Activated naive CD8-positive, alpha-beta T cell treated with anti-CD3 and anti-CD28 coated beads, Interleukin-2, amount 50 U/mL, for 24 hours (primary cell): ENCODE measurements around the gene TTC7B.

Source experiments
- ATAC-seq: fragments of 150-1000 bp; cut with Tn5 transposase; one replicate; pipeline ENCODE4 v1.10.0; 2021
- DNase-seq: peaks from one replicate; pipeline ENCODE4 v3.0.0; 2021
- H3K27ac Mint-ChIP-seq: one replicate; pipeline ENCODE4 v1.8.0; 2021; ENCODE audit warnings: mild to moderate bottlenecking, mixed read lengths
- H3K27me3 Mint-ChIP-seq: one replicate; pipeline ENCODE4 v1.8.0; 2021; ENCODE audit warnings: mixed read lengths
- H3K36me3 Mint-ChIP-seq: one replicate; pipeline ENCODE4 v1.8.0; 2021; ENCODE audit warnings: low read depth, mixed read lengths
- H3K4me1 Mint-ChIP-seq: one replicate; pipeline ENCODE4 v1.8.0; 2021; ENCODE audit warnings: mixed read lengths
- H3K4me3 Mint-ChIP-seq: one replicate; pipeline ENCODE4 v1.8.0; 2021; ENCODE audit warnings: mild to moderate bottlenecking, moderate library complexity, mixed read lengths
- H3K9me3 Mint-ChIP-seq: one replicate; pipeline ENCODE4 v1.8.0; 2021; ENCODE audit warnings: mixed read lengths

TTC7B gene

GRCh38 chr14:90539996-90540395, 276.2 kb downstream of the TTC7B start:
- Mint-ChIP-seq H3K4me3 (no peak overlapping the region), H3K27me3 (no peaks in the 10 kb centered on the region), H3K36me3 (no peaks in the 10 kb centered on the region), H3K4me1 (no peaks in the 10 kb centered on the region), H3K9me3 (no peaks in the 10 kb centered on the region), H3K27ac (no peak overlapping the region)
- DNase-seq (no peak), ATAC-seq (no peak)

GRCh38 chr14:90539496-90539775, 276.8 kb downstream of the TTC7B start:
- Mint-ChIP-seq H3K27ac (no peak overlapping the region), H3K27me3 (no peaks in the 10 kb centered on the region), H3K9me3 (no peaks in the 10 kb centered on the region), H3K4me1 (no peaks in the 10 kb centered on the region), H3K4me3 (no peak overlapping the region), H3K36me3 (no peaks in the 10 kb centered on the region)
- ATAC-seq (no peak), DNase-seq (no peak)

- no peaks in the 10 kb centered on the region for H3K9me3 Mint-ChIP-seq
- DNase-seq: no peak
- H3K4me3 Mint-ChIP-seq: no peak overlapping the region
- H3K36me3 Mint-ChIP-seq: no peaks in the 10 kb centered on the region
- no peak for ATAC-seq
- peaks cover 2% of the 10 kb centered on the region for H3K4me1 Mint-ChIP-seq
- H3K27ac Mint-ChIP-seq: no peak overlapping the region
- H3K27me3 Mint-ChIP-seq: no peaks in the 10 kb centered on the region
Measured at GRCh38 chr14:90538716-90539495, 277.3 kb downstream of the TTC7B start.

- ATAC-seq (no peak), DNase-seq (no peak)
- no peak overlapping the region for H3K4me3 Mint-ChIP-seq
- H3K36me3 Mint-ChIP-seq: no peaks in the 10 kb centered on the region
- H3K9me3 Mint-ChIP-seq: no peaks in the 10 kb centered on the region
- no peak overlapping the region for H3K27ac Mint-ChIP-seq
- H3K4me1 Mint-ChIP-seq: peaks cover 2% of the 10 kb centered on the region
- no peaks in the 10 kb centered on the region for H3K27me3 Mint-ChIP-seq
Measured at GRCh38 chr14:90538095-90538494, 278.1 kb downstream of the TTC7B start.

- ATAC-seq (no peak), DNase-seq (no peak)
- Mint-ChIP-seq H3K4me1 (peaks cover 2% of the 10 kb centered on the region), H3K4me3 (no peak overlapping the region), H3K27me3 (no peaks in the 10 kb centered on the region), H3K36me3 (no peaks in the 10 kb centered on the region), H3K27ac (no peak overlapping the region), H3K9me3 (no peaks in the 10 kb centered on the region)
Measured at GRCh38 chr14:90536511-90537191, 279.6 kb downstream of the TTC7B start.

- H3K9me3 Mint-ChIP-seq: no peaks in the 10 kb centered on the region
- peaks cover 2% of the 10 kb centered on the region for H3K4me1 Mint-ChIP-seq
- no peak overlapping the region for H3K27ac Mint-ChIP-seq
- H3K4me3 Mint-ChIP-seq: no peak overlapping the region
- DNase-seq (no peak), ATAC-seq (no peak)
- no peaks in the 10 kb centered on the region for H3K27me3 Mint-ChIP-seq
- no peaks in the 10 kb centered on the region for H3K36me3 Mint-ChIP-seq
Measured at GRCh38 chr14:90536092-90536491, 280.1 kb downstream of the TTC7B start.

- DNase-seq (no peak), ATAC-seq (no peak)
- Mint-ChIP-seq H3K9me3 (no peaks in the 10 kb centered on the region), H3K27ac (no peak overlapping the region), H3K4me1 (peaks cover 2% of the 10 kb centered on the region), H3K4me3 (no peak overlapping the region), H3K27me3 (no peaks in the 10 kb centered on the region), H3K36me3 (no peaks in the 10 kb centered on the region)
Measured at GRCh38 chr14:90535556-90536090, 280.6 kb downstream of the TTC7B start.

- H3K4me3 Mint-ChIP-seq: no peak overlapping the region
- no peak overlapping the region for H3K27ac Mint-ChIP-seq
- H3K36me3 Mint-ChIP-seq: no peaks in the 10 kb centered on the region
- no peak for ATAC-seq
- H3K9me3 Mint-ChIP-seq: no peaks in the 10 kb centered on the region
- DNase-seq: no peak
- H3K4me1 Mint-ChIP-seq: peaks cover 2% of the 10 kb centered on the region
- H3K27me3 Mint-ChIP-seq: no peaks in the 10 kb centered on the region
Measured at GRCh38 chr14:90534838-90535555, 281.2 kb downstream of the TTC7B start.

- no peak for ATAC-seq
- peaks cover 2% of the 10 kb centered on the region for H3K4me1 Mint-ChIP-seq
- H3K27ac Mint-ChIP-seq: no peak overlapping the region
- DNase-seq: no peak
- no peaks in the 10 kb centered on the region for H3K9me3 Mint-ChIP-seq
- H3K4me3 Mint-ChIP-seq: no peak overlapping the region
- no peaks in the 10 kb centered on the region for H3K27me3 Mint-ChIP-seq
- no peaks in the 10 kb centered on the region for H3K36me3 Mint-ChIP-seq
Measured at GRCh38 chr14:90534091-90534837, 282.0 kb downstream of the TTC7B start.

- ATAC-seq (no peak), DNase-seq (no peak)
- Mint-ChIP-seq H3K4me1 (peaks cover 2% of the 10 kb centered on the region), H3K9me3 (no peaks in the 10 kb centered on the region), H3K27me3 (peaks cover 3% of the 10 kb centered on the region), H3K27ac (no peak overlapping the region), H3K4me3 (no peak overlapping the region), H3K36me3 (peaks cover 1% of the 10 kb centered on the region)
Measured at GRCh38 chr14:90533591-90534021, 282.6 kb downstream of the TTC7B start.

- H3K27me3 Mint-ChIP-seq: peaks cover 7% of the 10 kb centered on the region
- no peaks in the 10 kb centered on the region for H3K9me3 Mint-ChIP-seq
- H3K4me3 Mint-ChIP-seq: no peak overlapping the region
- no peak for ATAC-seq
- H3K4me1 Mint-ChIP-seq: peaks cover 2% of the 10 kb centered on the region
- no peak overlapping the region for H3K27ac Mint-ChIP-seq
- no peak for DNase-seq
- peaks cover 3% of the 10 kb centered on the region for H3K36me3 Mint-ChIP-seq
Measured at GRCh38 chr14:90532826-90533525, 283.3 kb downstream of the TTC7B start.

GRCh38 chr14:90531497-90531896, 284.7 kb downstream of the TTC7B start:
- Mint-ChIP-seq H3K27me3 (peaks cover 8% of the 10 kb centered on the region), H3K27ac (no peak overlapping the region), H3K36me3 (peaks cover 8% of the 10 kb centered on the region), H3K4me1 (peaks cover 2% of the 10 kb centered on the region), H3K9me3 (peaks cover 9% of the 10 kb centered on the region), H3K4me3 (no peak overlapping the region)
- DNase-seq (no peak), ATAC-seq (no peak)

- peaks cover 16% of the 10 kb centered on the region for H3K9me3 Mint-ChIP-seq
- H3K27ac Mint-ChIP-seq: no peak overlapping the region
- H3K27me3 Mint-ChIP-seq: peaks cover 8% of the 10 kb centered on the region
- H3K4me1 Mint-ChIP-seq: peaks cover 2% of the 10 kb centered on the region
- ATAC-seq (no peak), DNase-seq (no peak)
- H3K36me3 Mint-ChIP-seq: peaks cover 8% of the 10 kb centered on the region
- H3K4me3 Mint-ChIP-seq: no peak overlapping the region
Measured at GRCh38 chr14:90530523-90530922, 285.7 kb downstream of the TTC7B start.

- Mint-ChIP-seq H3K4me1 (no peaks in the 10 kb centered on the region), H3K27ac (no peak overlapping the region), H3K9me3 (peaks cover 16% of the 10 kb centered on the region), H3K36me3 (peaks cover 8% of the 10 kb centered on the region), H3K4me3 (no peak overlapping the region), H3K27me3 (peaks cover 8% of the 10 kb centered on the region)
- ATAC-seq (no peak), DNase-seq (no peak)
Measured at GRCh38 chr14:90527978-90528377, 288.3 kb downstream of the TTC7B start.
